T-cell (primary cell): ENCODE measurements around the gene CBY1. TPM values are rescaled to one million over a fixed set of nuclear protein-coding genes. Genes with fewer than 3 reads are reported as not detected.
"Not testable (repeated sequence)": the region's sequence is repeated elsewhere in the genome, so short reads cannot be mapped to it uniquely, and the experiment has no call there.

Source experiments
- ATAC-seq, 4 experiments: fragments of 200-7000 bp in 3 of 4; fragments of 150-1000 bp in 1 of 4; cut with Tn5 transposase; replicated peaks in 1 of 4; 1 replicate in 3 of 4; 2 replicates in 1 of 4; pipeline ENCODE4 v1.10.0; 2021; ENCODE audit warnings: moderate library complexity in 3 of 4, mild to moderate bottlenecking in 2 of 4, moderate number of reproducible peaks in 1 of 4
- CTCF ChIA-PET, 2 donors: fragments of 300-600 bp; sonication (Branson Sonifier 250); formaldehyde crosslinking; loops; one replicate each; lab custom pipeline; 2022; ENCODE audit warnings: antibody characterized with exemption in 2 of 2; lab: Charles Lee
- POLR2A ChIA-PET, 2 donors: fragments of 300-600 bp; sonication (Branson Sonifier 250); formaldehyde crosslinking; loops; one replicate each; lab custom pipeline; 2022; ENCODE audit warnings: antibody characterized with exemption in 2 of 2; lab: Charles Lee
- DNase-seq, 35 experiments: peaks; one replicate each; pipeline versions ENCODE4 v3.0.0 to v3.0.0-alpha.2; 2013 to 2023
- H3K27ac ChIP-seq: one replicate; pipeline ENCODE4 v1.5.1; 2013; ENCODE audit warnings: low read length
- H3K27me3 ChIP-seq, 2 experiments: replicated peaks in 1 of 2; 1 replicate in 1 of 2; 2 replicates in 1 of 2; pipeline versions ENCODE4 v1.6.1 to v1.7.0; 2013; ENCODE audit warnings: low read length in 1 of 2, mixed read lengths in 1 of 2; ENCODE audit not compliant: control insufficient read depth in 2 of 2, insufficient read depth in 2 of 2; ENCODE audit errors: extremely low read depth in 1 of 2
- H3K36me3 ChIP-seq, 2 donors: 1 replicate in 1 of 2; 2 replicates in 1 of 2; pipeline versions ENCODE4 v1.6.1 to v1.7.0; 2013; ENCODE audit warnings: low read length in 1 of 2; ENCODE audit not compliant: control insufficient read depth in 2 of 2, insufficient read depth in 1 of 2; ENCODE audit errors: extremely low read depth in 1 of 2
- H3K4me1 ChIP-seq, 2 experiments: 1 replicate in 1 of 2; 2 replicates in 1 of 2; pipeline versions ENCODE4 v1.6.1 to v1.7.0; 2013; ENCODE audit warnings: low read length in 2 of 2, mixed read lengths in 1 of 2; ENCODE audit not compliant: insufficient read depth in 2 of 2, control insufficient read depth in 1 of 2; ENCODE audit errors: extremely low read depth in 1 of 2
- H3K4me3 ChIP-seq, 2 donors: 1 replicate in 1 of 2; 2 replicates in 1 of 2; pipeline versions ENCODE4 v1.5.1 to v1.7.0; 2013; ENCODE audit warnings: mild to moderate bottlenecking in 2 of 2, low read length in 1 of 2, moderate library complexity in 1 of 2; ENCODE audit not compliant: control insufficient read depth in 1 of 2; ENCODE audit errors: extremely low read depth in 1 of 2
- H3K9me3 ChIP-seq: 2 replicates; pipeline ENCODE4 v1.7.0; 2013
- H3K27ac Mint-ChIP-seq, 2 donors: one replicate each; pipeline ENCODE4 v1.8.0; 2020 to 2021; ENCODE audit warnings: mild to moderate bottlenecking in 2 of 2, mixed read lengths in 2 of 2
- H3K27me3 Mint-ChIP-seq, 2 donors: one replicate each; pipeline ENCODE4 v1.8.0; 2021 to 2022; ENCODE audit warnings: mixed read lengths in 2 of 2
- H3K36me3 Mint-ChIP-seq: one replicate; pipeline ENCODE4 v1.8.0; 2021; ENCODE audit warnings: mixed read lengths
- H3K4me1 Mint-ChIP-seq, 3 donors: one replicate each; pipeline ENCODE4 v1.8.0; 2020 to 2022; ENCODE audit warnings: mixed read lengths in 3 of 3, mild to moderate bottlenecking in 1 of 3
- H3K4me3 Mint-ChIP-seq, 3 donors: one replicate each; pipeline ENCODE4 v1.8.0; 2020 to 2022; ENCODE audit warnings: mild to moderate bottlenecking in 3 of 3, mixed read lengths in 3 of 3, moderate library complexity in 3 of 3
- H3K9me3 Mint-ChIP-seq, 3 donors: one replicate each; pipeline ENCODE4 v1.8.0; 2020 to 2022; ENCODE audit warnings: mixed read lengths in 3 of 3
- WGBS: methylation state at CpG from one replicate; pipeline ENCODE4 v1.1.5; 2013; ENCODE audit warnings: missing lambda C conversion rate; ENCODE audit not compliant: insufficient coverage; 5-methylcytosine and 5-hydroxymethylcytosine counted together
- total RNA-seq, 35 experiments: library from RNA in 6 of 35; stranded (reverse) in 6 of 35; fragments of 120-200 nt in 1 of 35; gene quantifications; one replicate each; pipeline versions ENCODE4 v1.2.1 to v1.2.4 and lab custom pipeline; 2013 to 2026

CBY1 gene
- total RNA-seq, 5 donors from 2014 or later (not counting 1 experiment from before 2014, with no cell fraction given) = 10.3 to 32.0 (median 27.8) TPM

DNA sequence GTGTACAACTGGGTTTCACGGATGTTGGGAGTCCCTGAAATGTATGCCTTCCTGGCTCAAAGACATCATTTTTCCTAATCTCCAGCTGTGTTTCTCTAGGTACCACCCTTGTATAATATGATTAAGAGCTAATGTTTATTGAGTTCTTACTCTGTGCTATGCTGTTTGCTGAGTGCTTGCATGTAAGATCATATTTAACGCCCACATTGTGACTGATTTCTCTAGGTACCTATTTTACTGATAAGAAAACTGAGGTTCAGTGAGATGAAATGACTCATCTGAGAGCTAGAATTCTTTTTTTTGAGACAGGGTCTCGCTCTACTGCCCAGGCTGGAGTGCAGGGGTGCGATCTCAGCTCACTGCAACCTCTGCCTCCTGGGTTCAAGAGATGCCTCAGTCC, 42.9 kb upstream of the CBY1 start:
- no peak overlapping the region for H3K4me3 Mint-ChIP-seq
- WGBS = 66% methylated on average over 3 of the region's 4 CpGs
- CTCF ChIA-PET = interaction anchor here in 1 of 2 donors (0.5 kb wide), 1 partner anchor 978 kb away, joined by 4 read pairs; no protein-coding TSS in a partner anchor
- no peak for DNase-seq
- H3K27me3 ChIP-seq = peaks cover 0 to 20% of the 10 kb centered on the region in 2 experiments
- no peaks in the 10 kb centered on the region for H3K36me3 ChIP-seq
- peaks cover 13 to 16% of the 10 kb centered on the region in 2 donors for H3K27me3 Mint-ChIP-seq
- no peaks in the 10 kb centered on the region for H3K4me1 ChIP-seq
- H3K27ac Mint-ChIP-seq = no peak overlapping the region
- H3K36me3 Mint-ChIP-seq = peaks cover 4% of the 10 kb centered on the region
- H3K27ac ChIP-seq = no peak overlapping the region
- H3K4me1 Mint-ChIP-seq = no peaks in the 10 kb centered on the region
- ATAC-seq = no peak
- H3K9me3 ChIP-seq = peaks cover 3% of the 10 kb centered on the region
- POLR2A ChIA-PET = no interaction called here
- peaks cover 0 to 8% (median 4%) of the 10 kb centered on the region in 3 donors for H3K9me3 Mint-ChIP-seq
- H3K4me3 ChIP-seq = no peak overlapping the region

DNA sequence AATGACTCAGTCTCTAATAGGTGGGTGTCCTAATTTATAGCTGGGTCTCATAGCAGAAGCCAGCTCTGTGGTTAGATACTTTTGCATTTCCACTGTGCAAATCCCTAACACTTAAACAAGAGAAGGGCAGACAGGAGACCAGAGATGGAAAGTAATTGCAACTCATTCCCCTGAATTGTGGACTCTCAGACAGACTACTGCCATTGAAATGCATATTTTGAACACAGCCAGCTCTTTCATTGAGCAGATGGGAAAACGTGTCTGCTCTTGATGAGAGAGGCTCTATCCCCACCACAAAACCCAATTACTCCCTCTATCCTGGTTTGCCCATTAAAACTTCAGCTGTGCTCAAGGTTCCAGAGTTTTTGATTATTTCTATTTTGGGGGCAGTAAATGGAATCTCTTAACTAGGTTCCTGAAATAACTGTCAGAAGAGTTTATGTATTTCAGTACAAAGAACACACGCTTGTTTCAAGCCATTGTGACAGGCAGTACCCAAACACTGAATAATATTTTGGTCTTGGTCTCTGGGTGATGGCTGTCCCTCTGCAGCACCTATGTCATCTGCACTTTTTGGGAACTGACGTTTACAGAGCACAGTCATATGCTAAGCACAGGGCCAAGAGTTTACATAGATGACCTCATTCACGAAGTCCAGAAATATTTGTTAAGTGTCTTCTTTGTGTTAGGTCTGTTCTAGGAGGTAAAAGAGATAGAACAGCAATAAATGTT, 41.9 kb upstream of the CBY1 start:
- ATAC-seq (no peak), DNase-seq (no peak)
- Mint-ChIP-seq H3K9me3 (peaks cover 0 to 12% (median 7%) of the 10 kb centered on the region in 3 donors), H3K27ac (no peak overlapping the region), H3K36me3 (peaks cover 4% of the 10 kb centered on the region), H3K27me3 (peaks cover 13 to 20% of the 10 kb centered on the region in 2 donors), H3K4me1 (no peaks in the 10 kb centered on the region), H3K4me3 (no peak overlapping the region)
- ChIA-PET CTCF (no interaction called here), POLR2A (interaction anchor here in 1 of 2 donors (0.6 kb wide), 2 partner anchors 210 to 456 kb away, joined by 3 to 4 read pairs; no protein-coding TSS in a partner anchor)
- no peak overlapping the region for H3K27ac ChIP-seq
- peaks cover 3% of the 10 kb centered on the region for H3K9me3 ChIP-seq
- no peak overlapping the region for H3K4me3 ChIP-seq
- WGBS = 94% methylated on average over 2 of the region's 4 CpGs
- H3K4me1 ChIP-seq = no peaks in the 10 kb centered on the region
- peaks cover 0 to 26% of the 10 kb centered on the region in 2 experiments for H3K27me3 ChIP-seq
- H3K36me3 ChIP-seq = no peaks in the 10 kb centered on the region

DNA sequence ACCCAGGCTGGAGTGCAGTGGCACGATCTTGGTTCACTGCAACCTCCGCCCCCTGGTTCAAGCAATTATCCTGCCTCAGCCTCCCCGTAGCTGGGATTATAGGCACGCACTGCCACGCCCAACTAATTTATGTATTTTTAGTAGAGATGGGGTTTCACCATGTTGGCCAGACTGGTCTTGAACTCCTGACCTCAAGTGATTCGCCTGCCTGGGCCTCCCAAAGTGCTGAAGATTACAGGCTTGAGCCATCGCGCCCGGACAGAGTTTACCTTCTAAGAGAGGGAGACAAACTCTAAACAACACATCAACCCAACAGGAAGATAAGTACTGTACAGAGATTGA, 41.4 kb upstream of the CBY1 start:
- H3K27ac ChIP-seq, H3K36me3 ChIP-seq, POLR2A ChIA-PET, DNase-seq, CTCF ChIA-PET, H3K27ac Mint-ChIP-seq, H3K9me3 ChIP-seq, H3K4me1 ChIP-seq, H3K36me3 Mint-ChIP-seq, H3K4me1 Mint-ChIP-seq, ATAC-seq, H3K4me3 Mint-ChIP-seq, H3K4me3 ChIP-seq: not testable (repeated sequence)
- H3K9me3 Mint-ChIP-seq = peaks cover 0 to 12% (median 7%) of the 10 kb centered on the region in 3 donors
- H3K27me3 ChIP-seq = peaks cover 0 to 29% of the 10 kb centered on the region in 2 experiments
- WGBS = 100% methylated on average over 3 of the region's 9 CpGs
- H3K27me3 Mint-ChIP-seq = peaks cover 13 to 23% of the 10 kb centered on the region in 2 donors

DNA sequence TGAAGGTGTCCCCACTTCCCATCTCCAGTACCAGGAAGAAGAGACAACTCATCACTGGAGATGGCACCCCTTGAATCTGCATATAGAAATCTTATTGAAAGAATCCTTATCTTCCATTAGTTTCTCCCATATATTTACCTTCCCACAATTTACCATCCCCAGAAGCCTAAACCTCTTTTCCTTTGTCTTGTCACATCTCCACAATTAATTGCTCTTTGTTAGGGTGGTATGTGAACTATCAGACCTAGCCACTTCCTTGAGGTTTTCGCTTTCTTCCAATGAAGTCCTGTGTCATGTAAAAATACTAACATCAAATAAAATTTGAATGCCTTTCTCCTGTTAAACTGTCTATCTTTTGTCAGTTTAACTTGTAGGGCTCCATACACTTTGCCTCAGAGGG, 38.2 kb upstream of the CBY1 start:
- peaks cover 3% of the 10 kb centered on the region for H3K9me3 ChIP-seq
- H3K27me3 ChIP-seq = peaks cover 0 to 33% of the 10 kb centered on the region in 2 experiments
- no peak overlapping the region for H3K4me3 Mint-ChIP-seq
- no peaks in the 10 kb centered on the region for H3K4me1 Mint-ChIP-seq
- no peaks in the 10 kb centered on the region for H3K36me3 ChIP-seq
- no peak overlapping the region for H3K27ac ChIP-seq
- DNase-seq (no peak), ATAC-seq (no peak)
- WGBS = no CpG with 5 or more reads among the region's 1 CpG
- H3K27ac Mint-ChIP-seq = no peak overlapping the region
- peaks cover 13 to 23% of the 10 kb centered on the region in 2 donors for H3K27me3 Mint-ChIP-seq
- H3K36me3 Mint-ChIP-seq = peaks cover 4% of the 10 kb centered on the region
- H3K9me3 Mint-ChIP-seq = peaks cover 0 to 12% (median 7%) of the 10 kb centered on the region in 3 donors
- H3K4me3 ChIP-seq = no peak overlapping the region
- ChIA-PET CTCF (interaction anchor here in 1 of 2 donors (0.6 kb wide), 1 partner anchor 150 kb away, joined by 4 read pairs; no protein-coding TSS in a partner anchor), POLR2A (interaction anchor here in 1 of 2 donors (0.6 kb wide), 1 partner anchor 52 kb away, joined by 7 read pairs; no protein-coding TSS in a partner anchor)
- H3K4me1 ChIP-seq = no peaks in the 10 kb centered on the region

DNA sequence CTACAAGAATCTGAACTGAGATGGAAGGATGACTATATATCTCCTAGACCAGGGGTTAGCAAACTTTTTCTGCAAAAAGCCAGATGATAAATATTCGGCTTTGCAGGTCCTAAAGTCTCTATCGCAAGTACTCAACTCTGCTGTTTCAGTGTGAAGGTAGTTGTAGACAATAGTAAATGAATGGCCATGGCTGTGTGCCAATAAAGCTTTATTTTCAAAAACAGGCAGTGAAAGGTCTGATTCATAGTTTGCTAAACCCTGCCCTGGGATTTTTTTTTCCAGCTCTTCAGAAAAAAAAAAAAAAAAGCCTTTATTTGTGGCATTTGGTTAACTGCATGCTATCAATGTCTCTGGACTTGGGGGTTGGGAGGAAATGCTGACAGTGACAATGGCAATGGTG, 37.8 kb upstream of the CBY1 start:
- H3K27ac Mint-ChIP-seq = no peak overlapping the region
- H3K4me3 Mint-ChIP-seq = no peak overlapping the region
- ATAC-seq = no peak
- H3K9me3 Mint-ChIP-seq = peaks cover 0 to 12% (median 7%) of the 10 kb centered on the region in 3 donors
- peaks cover 4% of the 10 kb centered on the region for H3K36me3 Mint-ChIP-seq
- no peak overlapping the region for H3K4me3 ChIP-seq
- ChIA-PET POLR2A (interaction anchor here in 1 of 2 donors (0.6 kb wide), 1 partner anchor 52 kb away, joined by 7 read pairs; no protein-coding TSS in a partner anchor), CTCF (interaction anchor here in 1 of 2 donors (0.6 kb wide), 1 partner anchor 150 kb away, joined by 4 read pairs; no protein-coding TSS in a partner anchor)
- H3K4me1 Mint-ChIP-seq = no peaks in the 10 kb centered on the region
- DNase-seq = no peak
- H3K9me3 ChIP-seq = peaks cover 3% of the 10 kb centered on the region
- no peak overlapping the region for H3K27ac ChIP-seq
- H3K27me3 ChIP-seq = peaks cover 0 to 33% of the 10 kb centered on the region in 2 experiments
- 90% methylated on average over 2 of the region's 2 CpGs for WGBS
- peaks cover 13 to 23% of the 10 kb centered on the region in 2 donors for H3K27me3 Mint-ChIP-seq
- no peaks in the 10 kb centered on the region for H3K36me3 ChIP-seq
- no peaks in the 10 kb centered on the region for H3K4me1 ChIP-seq

DNA sequence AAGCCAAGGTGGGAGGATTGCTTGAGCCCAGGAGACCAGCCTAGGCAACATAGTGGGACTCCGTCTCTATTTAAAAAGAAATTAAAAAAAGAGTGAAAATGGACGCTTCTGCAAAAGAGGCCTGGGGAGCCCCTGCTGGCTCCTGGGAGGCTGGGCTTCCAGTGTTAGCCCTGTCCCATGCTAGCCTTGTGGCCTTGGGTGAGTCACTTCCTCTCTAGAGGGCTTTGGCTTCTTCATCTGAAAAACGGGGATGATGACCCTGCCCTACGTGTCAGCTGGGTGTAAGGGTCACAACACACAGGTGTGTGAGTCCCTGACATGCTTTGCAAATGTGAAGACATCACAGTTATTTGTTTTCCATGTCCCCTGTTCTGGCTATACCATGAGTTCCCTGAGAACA, 33.1 kb upstream of the CBY1 start:
- no peaks in the 10 kb centered on the region for H3K4me1 ChIP-seq
- Mint-ChIP-seq H3K36me3 (peaks cover 2% of the 10 kb centered on the region), H3K27me3 (peaks cover 0 to 7% of the 10 kb centered on the region in 2 donors), H3K27ac (no peak overlapping the region), H3K4me3 (no peak overlapping the region), H3K9me3 (peaks cover 0 to 6% (median 5%) of the 10 kb centered on the region in 3 donors), H3K4me1 (no peaks in the 10 kb centered on the region)
- no peak for DNase-seq
- no peak overlapping the region for H3K4me3 ChIP-seq
- peaks cover 2% of the 10 kb centered on the region for H3K9me3 ChIP-seq
- no peaks in the 10 kb centered on the region for H3K36me3 ChIP-seq
- peaks cover 0 to 14% of the 10 kb centered on the region in 2 experiments for H3K27me3 ChIP-seq
- no peak overlapping the region for H3K27ac ChIP-seq
- no peak for ATAC-seq
- CTCF ChIA-PET = no interaction called here
- WGBS = 90% methylated on average over 2 of the region's 4 CpGs
- POLR2A ChIA-PET = no interaction called here
